WTC11 (cell line): ENCODE results near the gene PLD3. TPM values are rescaled to one million over a fixed set of nuclear protein-coding genes. Genes with fewer than 3 reads are reported as not detected.
A peak's percentile ranks its signal among the peaks of the same experiment; 100 is the strongest.

Experiments used
- ATAC-seq: fragments of 200-7000 bp; cut with Tn5 transposase; 2 replicates; pipeline ENCODE4 v1.10.0; 2021; ENCODE audit warnings: mild to moderate bottlenecking, moderate library complexity
- CTCF ChIA-PET: fragments of 300-600 bp; sonication (Branson Sonifier 250); formaldehyde crosslinking; loops from one replicate; lab custom pipeline; 2021; ENCODE audit warnings: antibody characterized with exemption; lab: Charles Lee
- POLR2A ChIA-PET: fragments of 350-600 bp; sonication (Branson Sonifier 250); formaldehyde crosslinking; loops from one replicate; lab custom pipeline; 2021; ENCODE audit warnings: antibody characterized with exemption; lab: Charles Lee
- DNase-seq: peaks from one replicate; pipeline ENCODE4 v3.0.0; 2021; ENCODE audit warnings: low spot score
- H3K27ac Mint-ChIP-seq: 2 replicates; pipeline ENCODE4 v1.8.0; 2021; ENCODE audit warnings: mixed read lengths
- H3K27me3 Mint-ChIP-seq: 2 replicates; pipeline ENCODE4 v1.8.0; 2021; ENCODE audit warnings: low read depth, mild to moderate bottlenecking, moderate library complexity, mixed read lengths
- H3K36me3 Mint-ChIP-seq: 2 replicates; pipeline ENCODE4 v1.8.0; 2021; ENCODE audit warnings: mixed read lengths
- H3K4me1 Mint-ChIP-seq: 2 replicates; pipeline ENCODE4 v1.8.0; 2022; ENCODE audit warnings: mixed read lengths
- H3K4me3 Mint-ChIP-seq: 2 replicates; pipeline ENCODE4 v1.8.0; 2021; ENCODE audit warnings: mild to moderate bottlenecking, moderate library complexity, mixed read lengths
- H3K9me3 Mint-ChIP-seq: 2 replicates; pipeline ENCODE4 v1.8.0; 2021; ENCODE audit warnings: mixed read lengths
- AFF4 ChIP-seq: sonication (generic); formaldehyde crosslinking; IDR thresholded peaks from 2 replicates; pipeline ENCODE4 v1.8.1; 2023; ENCODE audit warnings: mild to moderate bottlenecking, missing genetic modification reagents, borderline replicate concordance
- ATF3 ChIP-seq: sonication (generic); formaldehyde crosslinking; conservative IDR thresholded peaks from 2 replicates; pipeline ENCODE4 v1.8.1; 2022; ENCODE audit warnings: mild to moderate bottlenecking, missing genetic modification reagents
- CBFB ChIP-seq: sonication (generic); formaldehyde crosslinking; IDR thresholded peaks from 2 replicates; pipeline ENCODE4 v1.8.1; 2022; ENCODE audit warnings: mild to moderate bottlenecking, low read depth, missing genetic modification reagents
- CDX4 ChIP-seq: fragments of 250-450 bp; sonication (Bioruptor Pico); IDR thresholded peaks from 2 replicates; pipeline ENCODE4 v1.9.0; 2021; ENCODE audit warnings: moderate library complexity, mild to moderate bottlenecking, inconsistent platforms, borderline replicate concordance
- ELF4 ChIP-seq: sonication (generic); formaldehyde crosslinking; IDR thresholded peaks from 2 replicates; pipeline ENCODE4 v1.8.1; 2022; ENCODE audit warnings: low read depth, mild to moderate bottlenecking, moderate library complexity, missing genetic modification reagents
- FOXK1 ChIP-seq: sonication (generic); formaldehyde crosslinking; IDR thresholded peaks from 2 replicates; pipeline ENCODE4 v1.8.0; 2022; ENCODE audit warnings: mild to moderate bottlenecking, moderate library complexity, missing genetic modification reagents
- FOXP1 ChIP-seq: sonication (generic); formaldehyde crosslinking; IDR thresholded peaks from 2 replicates; pipeline ENCODE4 v1.8.0; 2022; ENCODE audit warnings: missing genetic modification reagents, mild to moderate bottlenecking, moderate library complexity, borderline replicate concordance
- HMGA2 ChIP-seq: fragments of 250-450 bp; sonication (Bioruptor Pico); IDR thresholded peaks from 2 replicates; pipeline ENCODE4 v1.4.0; 2021; ENCODE audit warnings: mild to moderate bottlenecking, moderate library complexity
- IRF1 ChIP-seq: sonication (generic); formaldehyde crosslinking; IDR thresholded peaks from 2 replicates; pipeline ENCODE4 v1.8.0; 2023; ENCODE audit warnings: missing genetic modification reagents
- JUN ChIP-seq: sonication (generic); formaldehyde crosslinking; IDR thresholded peaks from 2 replicates; pipeline ENCODE4 v1.8.0; 2023; ENCODE audit warnings: mild to moderate bottlenecking, missing genetic modification reagents
- MYBL2 ChIP-seq: sonication (generic); formaldehyde crosslinking; IDR thresholded peaks from 2 replicates; pipeline ENCODE4 v1.8.1; 2023; ENCODE audit warnings: mild to moderate bottlenecking, moderate library complexity, missing genetic modification reagents
- NR1H2 ChIP-seq: sonication (generic); formaldehyde crosslinking; IDR thresholded peaks from 2 replicates; pipeline ENCODE4 v1.9.0; 2021; ENCODE audit warnings: mild to moderate bottlenecking, moderate library complexity, missing genetic modification reagents
- PRDM15 ChIP-seq: sonication (generic); formaldehyde crosslinking; IDR thresholded peaks from 2 replicates; pipeline ENCODE4 v1.8.0; 2022; ENCODE audit warnings: missing genetic modification reagents
- SMAD3 ChIP-seq: sonication (generic); formaldehyde crosslinking; IDR thresholded peaks from 2 replicates; pipeline ENCODE4 v1.8.0; 2022; ENCODE audit warnings: missing genetic modification reagents, mild to moderate bottlenecking, borderline replicate concordance
- SOX15 ChIP-seq: fragments of 250-450 bp; sonication (Bioruptor Pico); IDR thresholded peaks from 2 replicates; pipeline ENCODE4 v1.9.0; 2021; ENCODE audit warnings: mild to moderate bottlenecking
- TCF7 ChIP-seq: sonication (generic); formaldehyde crosslinking; IDR thresholded peaks from 2 replicates; pipeline ENCODE4 v1.8.0; 2022; ENCODE audit warnings: mild to moderate bottlenecking, low read depth, missing genetic modification reagents, moderate library complexity
- TEAD4 ChIP-seq: sonication (generic); formaldehyde crosslinking; IDR thresholded peaks from 2 replicates; pipeline ENCODE4 v1.8.0; 2022; ENCODE audit warnings: mild to moderate bottlenecking, missing genetic modification reagents
- USF2 ChIP-seq: sonication (generic); formaldehyde crosslinking; IDR thresholded peaks from 2 replicates; pipeline ENCODE4 v1.8.1; 2023; ENCODE audit warnings: mild to moderate bottlenecking, missing genetic modification reagents, moderate library complexity
- ZBTB21 ChIP-seq: sonication (generic); formaldehyde crosslinking; IDR thresholded peaks from 2 replicates; pipeline ENCODE4 v1.8.1; 2023; ENCODE audit warnings: mild to moderate bottlenecking, missing genetic modification reagents, borderline replicate concordance
- ZMAT4 ChIP-seq: fragments of 250-450 bp; sonication (Bioruptor Pico); IDR thresholded peaks from 2 replicates; pipeline ENCODE4 v1.9.0; 2021; ENCODE audit warnings: mild to moderate bottlenecking
- total RNA-seq: library from RNA; stranded (reverse); gene quantifications from 3 replicates; pipeline ENCODE4 v1.2.3, GENCODE V29; 2021

The PLD3 gene
- total RNA-seq, 1 experiment from 2014 or later, result 190 TPM

- no peak for TF ChIP-seq ELF4 (CRISPR knock-in tag)
- no peak for TF ChIP-seq NR1H2 (CRISPR knock-in tag)
- TF ChIP-seq USF2, result no peak
These were observed 11.9 kb upstream of the PLD3 start (continued) for GRCh38 chr19:40336601-40336900.

- ATAC-seq (no peak), DNase-seq (no peak)
- Mint-ChIP-seq H3K4me3 (no peak overlapping the region), H3K27me3 (no peaks in the 10 kb centered on the region), H3K4me1 (no peaks in the 10 kb centered on the region), H3K9me3 (no peaks in the 10 kb centered on the region), H3K36me3 (peaks cover 22% of the 10 kb centered on the region), H3K27ac (no peak overlapping the region)
- CTCF ChIA-PET, result interaction anchor here (1.4 kb wide), 1 partner anchor 32 kb away, joined by 4 read pairs; no protein-coding TSS in a partner anchor
- POLR2A ChIA-PET, result no interaction called here
- TF ChIP-seq HMGA2 (CRISPR knock-in tag), result 0 out of 2 replicates have a peak, but pooled peaks have one; percentile 21
- no peak for TF ChIP-seq ATF3 (CRISPR knock-in tag)
These were observed 11.4 kb upstream of the PLD3 start for GRCh38 chr19:40337107-40337506.

- ChIA-PET POLR2A (no interaction called here), CTCF (interaction anchor here (1.4 kb wide), 1 partner anchor 32 kb away, joined by 4 read pairs; no protein-coding TSS in a partner anchor)
- TF ChIP-seq SOX15 (CRISPR knock-in tag) (no peak), MYBL2 (CRISPR knock-in tag) (no peak), ZMAT4 (CRISPR knock-in tag) (no peak), ATF3 (CRISPR knock-in tag) (no peak), ELF4 (CRISPR knock-in tag) (no peak), JUN (no peak), FOXP1 (CRISPR knock-in tag) (no peak), FOXK1 (CRISPR knock-in tag) (no peak), ZBTB21 (CRISPR knock-in tag) (no peak), SMAD3 (CRISPR knock-in tag) (no peak), TCF7 (CRISPR knock-in tag) (no peak), PRDM15 (CRISPR knock-in tag) (no peak), TEAD4 (CRISPR knock-in tag) (no peak), IRF1 (CRISPR knock-in tag) (no peak), CBFB (CRISPR knock-in tag) (no peak), AFF4 (CRISPR knock-in tag) (no peak), CDX4 (CRISPR knock-in tag) (no peak)
- no peak for ATAC-seq
- Mint-ChIP-seq H3K9me3 (no peaks in the 10 kb centered on the region), H3K27me3 (no peaks in the 10 kb centered on the region), H3K27ac (no peak overlapping the region), H3K4me3 (no peak overlapping the region), H3K4me1 (no peaks in the 10 kb centered on the region), H3K36me3 (peaks cover 19% of the 10 kb centered on the region)
- no peak for DNase-seq
These were observed 10.9 kb upstream of the PLD3 start for GRCh38 chr19:40337594-40337993.
